Right lobe of liver (tissue), 6 donors: Measurements from ENCODE around the gene GSN. TPM values are rescaled to one million over a fixed set of nuclear protein-coding genes. Genes with fewer than 3 reads are reported as not detected.

Experiments
- ATAC-seq, 4 donors: fragments of 200-7000 bp; cut with Tn5 transposase; one replicate each; pipeline ENCODE4 v1.9.1; 2020; ENCODE audit warnings: mild to moderate bottlenecking in 4 of 4, moderate library complexity in 4 of 4
- DNase-seq, 3 donors: peaks; one replicate each; pipeline ENCODE4 v3.0.0-alpha.2; 2020
- H3K27ac ChIP-seq, 3 donors: fragments of 200-600 bp; one replicate each; pipeline ENCODE4 v1.8.0; 2022
- H3K27me3 ChIP-seq, 2 donors: fragments of 200-600 bp; one replicate each; pipeline ENCODE4 v1.8.0; 2022
- H3K36me3 ChIP-seq, 4 donors: fragments of 200-600 bp; sonication (generic) in 1 of 4; one replicate each; pipeline versions ENCODE4 v1.5.1 to v1.8.0; 2017 to 2022; ENCODE audit warnings: control low read depth in 1 of 4
- H3K4me1 ChIP-seq, 4 donors: fragments of 200-600 bp; sonication (generic) in 1 of 4; one replicate each; pipeline versions ENCODE4 v1.5.1 to v1.8.0; 2017 to 2022; ENCODE audit warnings: control low read depth in 1 of 4
- H3K4me3 ChIP-seq, 3 donors: fragments of 200-600 bp; one replicate each; pipeline ENCODE4 v1.8.0; 2022
- H3K9me3 ChIP-seq, 4 donors: fragments of 200-600 bp; sonication (generic) in 1 of 4; one replicate each; pipeline versions ENCODE4 v1.5.1 to v1.8.0; 2017 to 2022; ENCODE audit warnings: control low read depth in 1 of 4
- CTCF ChIP-seq, 4 donors: fragments of 200-600 bp in 3 of 4; fragments of 450-650 bp in 1 of 4; IDR thresholded peaks; one replicate each; pipeline versions ENCODE4 v1.5.1 to v1.8.0; 2016 to 2022; ENCODE audit warnings: antibody characterized with exemption in 4 of 4, mild to moderate bottlenecking in 2 of 4
- POLR2A ChIP-seq: fragments of 450-650 bp; IDR thresholded peaks from one replicate; pipeline ENCODE4 v1.6.1; 2017; ENCODE audit warnings: antibody characterized with exemption, mild to moderate bottlenecking
- WGBS: methylation state at CpG from one replicate; pipeline ENCODE4 v1.1.6; 2018; ENCODE audit warnings: low coverage, low lambda C conversion rate; ENCODE audit not compliant: insufficient coverage; ENCODE audit errors: missing lambda C conversion rate; 5-methylcytosine and 5-hydroxymethylcytosine counted together
- intact Hi-C, 2 donors: fragments of 100-400 bp; cut with DNase I; formaldehyde crosslinking; loops; one replicate each; pipeline versions ENCODE4 v1.11.2 to v1.14.1; 2022
- total RNA-seq, 6 experiments: library from RNA; depleted of rRNA in 2 of 6; stranded (reverse); fragments of >200 nt in 2 of 6; fragmentation: NEBNext Ultra II Directional in 3 of 6; extraction: Animal tissue kit (Norgen Biotek cat#: 25700) in 3 of 6; gene quantifications; one replicate each; pipeline versions ENCODE4 v1.1.0 to v1.2.4, GENCODE V29; 2016 to 2023
- donor health status: DM: no; HTN: yes; CAD: no.
- donor health status: DM: no; HTN: no; CAD: no.
- donor health status: DM: no; HTN: no; CAD: no.
- donor health status: DM: no; HTN: yes; CAD: no.
- donor health status: DM: no; HTN: yes; CAD: no.

GSN gene
- total RNA-seq, 6 experiments from 2014 or later = 23.1 to 96.9 (median 38.8) TPM

DNA sequence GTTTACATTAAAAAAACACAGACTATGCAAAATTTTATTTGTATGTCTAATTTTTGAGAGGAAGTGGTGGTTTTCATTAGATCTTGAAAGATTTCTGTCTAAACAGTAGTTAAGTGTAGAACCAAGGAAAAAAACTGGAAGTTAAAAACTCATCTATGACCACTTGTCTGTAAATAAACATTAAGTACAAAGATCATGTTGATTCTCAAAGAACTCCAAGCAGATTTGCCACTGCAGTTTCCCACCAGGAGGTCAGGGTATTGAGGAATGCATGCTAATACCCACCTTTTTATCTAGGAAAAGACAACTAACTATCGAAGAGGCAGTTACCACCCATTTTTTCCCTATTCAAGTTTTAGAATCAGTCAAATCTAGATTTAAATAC, 100.2 kb downstream of the GSN start:
- Histone ChIP-seq H3K4me3 (peak overlapping the region; percentile 76 to 88 (median 77)), H3K9me3 (no peaks in the 10 kb centered on the region), H3K36me3 (no peaks in the 10 kb centered on the region), H3K4me1 (peaks cover 0 to 63% (median 28%) of the 10 kb centered on the region in 4 donors), H3K27ac (peak overlapping the region; percentile 97 to 98 (median 98)), H3K27me3 (no peaks in the 10 kb centered on the region)
- DNase-seq (no peak), ATAC-seq (peak in 3 of 4 donors; percentile 4 to 12 (median 7))
- 4% methylated on average over 1 of the region's 1 CpG for WGBS
- intact Hi-C loops = no loop called here
- TF ChIP-seq POLR2A = no peak
- no peak for TF ChIP-seq CTCF (IDR thresholded peaks at IDR 0.05)

GRCh38 chr9:121368745-121369144, 100.8 kb downstream of the GSN start:
- Histone ChIP-seq H3K27ac (peak overlapping the region; percentile 97 to 98 (median 98)), H3K4me3 (peak overlapping the region; percentile 76 to 88 (median 77)), H3K27me3 (no peaks in the 10 kb centered on the region), H3K4me1 (peaks cover 0 to 63% (median 28%) of the 10 kb centered on the region in 4 donors), H3K9me3 (no peaks in the 10 kb centered on the region), H3K36me3 (no peaks in the 10 kb centered on the region)
- TF ChIP-seq POLR2A (no peak), CTCF (IDR thresholded peaks at IDR 0.05) (no peak)
- intact Hi-C loops = no loop called here
- DNase-seq (no peak), ATAC-seq (no peak)
- 8% methylated on average over 8 of the region's 8 CpGs for WGBS

DNA sequence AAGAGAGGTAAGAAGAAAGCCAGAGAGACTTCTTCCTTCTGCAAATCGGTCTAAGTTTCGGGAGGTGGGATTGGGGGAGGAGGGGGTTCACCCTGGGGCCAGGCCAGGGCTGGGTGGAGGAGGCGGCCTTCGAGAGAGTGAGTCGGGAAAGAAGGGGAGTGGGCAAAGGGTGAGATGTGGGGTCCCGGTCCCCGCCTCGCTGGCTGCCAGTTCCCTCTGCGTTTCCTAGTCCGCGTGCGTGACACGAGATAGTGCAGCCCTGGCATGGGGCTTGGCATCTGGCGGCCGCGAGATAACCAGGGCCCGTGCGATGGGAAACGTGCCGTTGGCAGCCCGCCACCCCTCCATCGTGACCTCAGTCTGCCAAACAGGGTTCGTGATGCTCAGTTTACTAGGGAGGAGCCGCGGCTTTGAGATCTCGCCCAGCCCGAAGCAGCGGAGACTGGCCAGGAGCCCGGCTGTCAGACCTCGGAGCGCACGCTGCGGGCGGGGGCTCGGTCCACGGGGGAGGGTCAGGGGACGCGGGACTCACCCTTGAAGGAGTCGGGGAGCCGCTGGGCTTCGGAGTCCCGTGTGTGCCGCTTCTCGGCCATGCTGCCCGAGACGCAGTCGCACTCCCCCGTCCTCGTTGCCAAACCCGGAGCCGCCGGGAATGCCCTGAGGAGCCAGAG, 101.8 kb downstream of the GSN start, which contains the start of gene STOM:
Gene STOM (minus strand): TSS at position 656 of the 671 bp plus-strand sequence. CDS start 63 bp downstream, at position 593.
- Histone ChIP-seq H3K4me1 (peaks cover 0 to 63% (median 27%) of the 10 kb centered on the region in 4 donors), H3K9me3 (no peaks in the 10 kb centered on the region), H3K36me3 (no peaks in the 10 kb centered on the region), H3K4me3 (peak within 1 kb of the TSS; percentile 76 to 88 (median 77)), H3K27me3 (no peaks in the 10 kb centered on the region), H3K27ac (peak within 1 kb of the TSS; percentile 97 to 98 (median 98))
- TF ChIP-seq POLR2A (peak; percentile 100), CTCF (IDR thresholded peaks at IDR 0.05) (no peak)
- ATAC-seq = peak; percentile 44 to 72 (median 66)
- peak; percentile 89 to 98 (median 96) for DNase-seq
- intact Hi-C loops = loop anchor here (5.0 kb wide), 1 partner anchor 47 kb away; no protein-coding TSS in a partner anchor
- 0% methylated on average over 2 of the region's 52 CpGs for WGBS

GRCh38 chr9:121371495-121372061, 103.6 kb downstream of the GSN start:
- no peaks in the 10 kb centered on the region for H3K9me3 ChIP-seq
- no peak overlapping the region for H3K4me3 ChIP-seq
- intact Hi-C loops = loop anchor here (5.0 kb wide), 1 partner anchor 49 kb away; no protein-coding TSS in a partner anchor
- H3K36me3 ChIP-seq = no peaks in the 10 kb centered on the region
- ATAC-seq = no peak
- peak overlapping the region; percentile 5 to 98 (median 98) for H3K27ac ChIP-seq
- no peak for DNase-seq
- peaks cover 0 to 46% (median 17%) of the 10 kb centered on the region in 4 donors for H3K4me1 ChIP-seq
- no peaks in the 10 kb centered on the region for H3K27me3 ChIP-seq
- TF ChIP-seq CTCF (IDR thresholded peaks at IDR 0.05) (no peak), POLR2A (no peak)
- 63% methylated on average over 4 of the region's 4 CpGs for WGBS
